ENCODE results near the gene MORN4. TPM values are rescaled to one million over a fixed set of nuclear protein-coding genes. Genes with fewer than 3 reads are reported as not detected.

Gene MORN4
- total RNA-seq, 4 donors from 2014 or later: 0.34 to 3.6 (median 1.2) TPM

- 31 to 32% methylated on average over 4 of the region's 4 CpGs for WGBS, 2 donors
- TF ChIP-seq POLR2A (IDR thresholded peaks at IDR 0.05) (no peak), CTCF (IDR thresholded peaks at IDR 0.05) (no peak)
- intact Hi-C loops (cut with DNase I): no loop called here
- H3K27me3 ChIP-seq: peaks cover 0 to 7% (median 0%) of the 10 kb centered on the region in 4 donors
- no peak overlapping the region for H3K4me3 ChIP-seq
- no peak for DNase-seq
- peaks cover 0 to 18% (median 0%) of the 10 kb centered on the region in 3 donors for H3K36me3 ChIP-seq
- no peaks in the 10 kb centered on the region for H3K9me3 ChIP-seq
- peak overlapping the region in 2 of 4 donors; percentile 17 to 25 for H3K27ac ChIP-seq
- peaks cover 23 to 55% (median 34%) of the 10 kb centered on the region in 3 donors for H3K4me1 ChIP-seq
Measured at GRCh38 chr10:97574374-97575126, 58.8 kb downstream of the MORN4 start.

DNA sequence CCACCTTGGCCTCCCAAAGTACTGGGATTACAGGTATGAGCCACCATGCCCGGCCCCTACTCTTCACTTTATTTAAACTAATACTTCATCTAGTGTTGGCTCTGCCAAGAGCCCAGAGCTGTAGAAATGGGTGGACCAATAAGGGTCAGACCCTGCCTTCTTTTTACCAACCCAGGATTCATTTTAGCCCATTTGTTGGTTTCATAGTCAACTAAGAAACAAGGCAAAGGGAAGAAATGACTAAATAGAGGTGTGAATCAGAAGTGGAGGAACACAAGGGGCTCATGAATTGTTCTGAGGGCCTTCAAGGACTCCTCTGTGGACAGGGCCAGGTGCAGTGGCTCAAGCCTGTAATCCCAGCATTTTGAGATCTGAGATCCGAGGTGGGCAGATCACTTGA, 59.6 kb downstream of the MORN4 start:
- TF ChIP-seq POLR2A (IDR thresholded peaks at IDR 0.05) (no peak), CTCF (IDR thresholded peaks at IDR 0.05) (no peak)
- intact Hi-C loops (cut with DNase I): no loop called here
- DNase-seq: no peak
- H3K36me3 ChIP-seq: peaks cover 0 to 27% (median 0%) of the 10 kb centered on the region in 3 donors
- H3K4me3 ChIP-seq: no peak overlapping the region
- H3K27me3 ChIP-seq: peaks cover 0 to 7% (median 0%) of the 10 kb centered on the region in 4 donors
- 31 to 69% methylated on average over 2 of the region's 2 CpGs for WGBS, 2 donors
- H3K4me1 ChIP-seq: peaks cover 23 to 55% (median 34%) of the 10 kb centered on the region in 3 donors
- no peaks in the 10 kb centered on the region for H3K9me3 ChIP-seq
- H3K27ac ChIP-seq: no peak overlapping the region

GRCh38 chr10:97573021-97573420, 60.3 kb downstream of the MORN4 start:
- no peak for DNase-seq
- Histone ChIP-seq H3K36me3 (peaks cover 0 to 34% (median 0%) of the 10 kb centered on the region in 3 donors), H3K4me3 (no peak overlapping the region), H3K27me3 (peaks cover 0 to 4% (median 0%) of the 10 kb centered on the region in 4 donors), H3K4me1 (peaks cover 23 to 55% (median 34%) of the 10 kb centered on the region in 3 donors), H3K27ac (peak overlapping the region in 3 of 4 donors; percentile 89 to 94 (median 92)), H3K9me3 (no peaks in the 10 kb centered on the region)
- 89% methylated on average over 2 of the region's 2 CpGs; no CpG with 5 or more reads in 1 of the 2 donors for WGBS, 2 donors
- TF ChIP-seq POLR2A (IDR thresholded peaks at IDR 0.05): no peak
- no peak for TF ChIP-seq CTCF (IDR thresholded peaks at IDR 0.05)
- intact Hi-C loops (cut with DNase I): no loop called here

GRCh38 chr10:97572214-97572989, 60.9 kb downstream of the MORN4 start, which contains the start of gene ANKRD2:
TSS of gene ANKRD2 (plus strand) at chr10:97572779. CDS start at chr10:97572789, 10 bp downstream.
- 50 to 62% methylated on average over 3 to 12 of the region's 16 CpGs for WGBS, 2 donors
- intact Hi-C loops (cut with DNase I): no loop called here
- H3K27ac ChIP-seq: peak within 1 kb of the TSS; percentile 89 to 94 (median 92)
- TF ChIP-seq CTCF (IDR thresholded peaks at IDR 0.05): peak; percentile 41 to 92 (median 80)
- no peak for TF ChIP-seq POLR2A (IDR thresholded peaks at IDR 0.05)
- peaks cover 0 to 36% (median 0%) of the 10 kb centered on the region in 3 donors for H3K36me3 ChIP-seq
- H3K9me3 ChIP-seq: no peaks in the 10 kb centered on the region
- peak within 1 kb of the TSS in 1 of 4 donors; percentile 4 for H3K4me3 ChIP-seq
- H3K4me1 ChIP-seq: peaks cover 23 to 55% (median 34%) of the 10 kb centered on the region in 3 donors
- no peak for DNase-seq
- H3K27me3 ChIP-seq: no peaks in the 10 kb centered on the region

Measured in esophagus squamous epithelium (tissue), 5 donors.